ENCODE measurements around the gene AOC2.
"Not testable (repeated sequence)": the region's sequence is repeated elsewhere in the genome, so short reads cannot be mapped to it uniquely, and the experiment has no call there.

AOC2 gene

GRCh38 chr17:42850954-42851353, 6.6 kb downstream of the AOC2 start, which contains the start of gene AOC3:
TSS of gene AOC3 (plus strand) at chr17:42851199. CDS start at chr17:42851344, 145 bp downstream.
- H3K4me3 ChIP-seq (ENCODE audit: low read depth, low read length): no peak within 1 kb of the TSS
- no peak for DNase-seq (ENCODE audit: low read depth)
- TF ChIP-seq CTCF (IDR thresholded peaks at IDR 0.05; ENCODE audit: low read depth, low read length, missing control alignments): no peak

GRCh38 chr17:42851371-42852240, 7.2 kb downstream of the AOC2 start:
- DNase-seq (ENCODE audit: low read depth); H3K4me3 ChIP-seq (ENCODE audit: low read depth, low read length): not testable (repeated sequence)

GRCh38 chr17:42852351-42852750, 8.0 kb downstream of the AOC2 start:
- H3K4me3 ChIP-seq (ENCODE audit: low read depth, low read length): no peak overlapping the region
- no peak for TF ChIP-seq CTCF (IDR thresholded peaks at IDR 0.05; ENCODE audit: low read depth, low read length, missing control alignments)
- DNase-seq (ENCODE audit: low read depth): no peak

GRCh38 chr17:42853004-42853403, 8.6 kb downstream of the AOC2 start:
- DNase-seq (ENCODE audit: low read depth): no peak
- no peak for TF ChIP-seq CTCF (IDR thresholded peaks at IDR 0.05; ENCODE audit: low read depth, low read length, missing control alignments)
- no peak overlapping the region for H3K4me3 ChIP-seq (ENCODE audit: low read depth, low read length)

GRCh38 chr17:42853597-42853967, 9.2 kb downstream of the AOC2 start:
- DNase-seq (ENCODE audit: low read depth): no peak
- no peak overlapping the region for H3K4me3 ChIP-seq (ENCODE audit: low read depth, low read length)
- TF ChIP-seq CTCF (IDR thresholded peaks at IDR 0.05; ENCODE audit: low read depth, low read length, missing control alignments): no peak

GRCh38 chr17:42853968-42854790, 9.8 kb downstream of the AOC2 start:
- H3K4me3 ChIP-seq (ENCODE audit: low read depth, low read length): no peak overlapping the region
- no peak for TF ChIP-seq CTCF (IDR thresholded peaks at IDR 0.05; ENCODE audit: low read depth, low read length, missing control alignments)
- no peak for DNase-seq (ENCODE audit: low read depth)

- H3K4me3 ChIP-seq (ENCODE audit: low read depth, low read length): no peak overlapping the region
- no peak for DNase-seq (ENCODE audit: low read depth)
- TF ChIP-seq CTCF (IDR thresholded peaks at IDR 0.05; ENCODE audit: low read depth, low read length, missing control alignments): no peak
These were observed 10.7 kb downstream of the AOC2 start for GRCh38 chr17:42855048-42855596.

- DNase-seq (ENCODE audit: low read depth); H3K4me3 ChIP-seq (ENCODE audit: low read depth, low read length): not testable (repeated sequence)
These were observed 11.7 kb downstream of the AOC2 start for GRCh38 chr17:42856093-42856492.

- not testable (repeated sequence) for H3K4me3 ChIP-seq (ENCODE audit: low read depth, low read length); DNase-seq (ENCODE audit: low read depth)
These were observed 12.1 kb downstream of the AOC2 start for GRCh38 chr17:42856516-42856915.

Measured in GM12864 (cell line).